HG03095 (cell line): ENCODE results near the gene USP54.

Experiments
- ATAC-seq: cut with Tn5 transposase; IDR thresholded peaks from one replicate; pipeline ENCODE4 v1.9.1; 2021; ENCODE audit warnings: moderate library complexity; ENCODE audit not compliant: unreplicated experiment

The USP54 gene

DNA sequence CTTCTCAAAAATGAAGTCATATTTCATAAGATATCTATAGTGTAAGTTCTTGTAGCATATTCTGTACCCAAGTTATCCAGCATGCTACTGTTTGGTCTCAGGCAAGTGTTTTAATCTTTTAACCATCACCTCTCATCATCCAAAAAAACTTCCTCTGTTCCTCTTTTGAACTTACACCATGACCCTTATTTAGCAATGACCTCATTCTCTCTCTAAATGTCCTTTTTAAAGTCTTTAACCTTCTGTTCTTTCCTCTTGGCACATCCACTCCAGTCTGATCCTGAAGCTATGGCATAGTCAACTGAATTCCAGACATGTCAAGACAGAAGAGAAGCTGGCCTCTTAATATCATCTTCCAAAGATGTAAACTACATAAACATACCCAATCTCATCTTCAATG, 121.6 kb downstream of the USP54 start:
- no peak for ATAC-seq

DNA sequence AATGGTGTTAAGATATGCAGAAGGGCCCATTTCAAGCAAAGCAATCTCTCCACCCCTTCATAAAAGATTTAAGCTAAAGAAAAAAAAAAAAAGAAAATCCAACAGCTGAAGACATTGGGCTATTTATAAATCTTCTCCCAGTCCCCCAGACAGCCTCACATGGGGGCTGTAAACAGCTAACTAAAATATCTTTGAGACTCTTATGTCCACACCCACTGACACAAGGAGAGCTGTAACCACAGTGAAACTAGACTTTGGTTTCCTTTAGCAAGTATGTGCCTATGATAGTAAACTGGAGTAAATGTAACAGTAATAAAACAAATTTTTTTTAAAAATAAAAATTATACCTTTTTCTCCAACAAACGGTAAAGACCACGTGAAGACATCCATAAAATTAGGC, 123.9 kb downstream of the USP54 start:
- no peak for ATAC-seq

DNA sequence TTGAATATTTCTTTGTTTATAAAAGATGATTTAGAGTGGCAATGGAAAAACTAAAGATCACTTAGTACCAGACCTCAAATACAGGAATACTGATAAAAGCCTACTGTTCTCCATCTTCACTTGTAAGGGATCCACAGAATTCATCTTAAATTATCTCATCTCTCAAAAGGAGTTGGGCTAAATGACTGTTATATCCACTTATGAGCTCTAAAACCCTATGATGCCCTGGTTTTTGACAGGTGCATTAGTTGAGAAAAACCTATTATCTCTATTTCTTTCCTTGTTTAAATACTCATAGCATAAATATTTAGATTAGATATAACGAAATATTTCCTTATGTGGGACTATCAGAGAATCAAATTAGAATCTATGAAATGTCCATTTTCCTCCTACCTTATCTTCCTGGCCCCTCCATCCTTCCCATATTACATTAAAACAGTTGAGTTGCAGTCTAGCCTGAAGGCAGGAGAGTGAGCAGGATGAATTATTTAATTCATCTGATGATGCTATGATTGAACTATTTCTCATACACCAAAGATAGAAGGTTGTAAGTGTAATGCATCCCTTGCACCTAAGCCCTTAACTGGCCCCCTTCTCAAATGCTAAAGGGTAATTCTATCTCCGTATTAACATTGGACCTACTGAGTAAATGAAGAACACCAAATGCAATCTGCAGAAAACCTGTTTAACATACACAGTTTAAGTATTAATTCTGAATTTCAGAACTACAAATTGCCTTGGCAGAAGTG, 125.0 kb downstream of the USP54 start:
- ATAC-seq: no peak

DNA sequence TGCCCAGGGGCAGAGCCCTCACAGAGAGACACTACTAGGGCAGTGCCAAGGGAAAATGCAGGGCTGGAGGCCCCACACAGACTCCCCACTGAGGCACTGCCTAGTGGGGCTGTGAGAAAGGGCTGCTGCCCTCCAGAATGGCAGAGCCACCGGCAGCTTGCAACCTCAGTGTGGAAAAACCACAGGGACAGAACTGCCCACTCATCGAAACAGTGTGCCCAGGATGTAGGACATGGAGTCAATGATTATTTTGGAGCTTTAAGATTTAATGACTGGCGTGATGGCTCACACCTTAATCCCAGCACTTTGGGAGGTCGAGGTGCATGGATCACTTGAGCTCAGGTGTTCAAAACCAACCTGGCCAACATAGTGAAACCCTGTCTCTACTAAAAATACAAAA, 130.2 kb downstream of the USP54 start:
- no peak for ATAC-seq

DNA sequence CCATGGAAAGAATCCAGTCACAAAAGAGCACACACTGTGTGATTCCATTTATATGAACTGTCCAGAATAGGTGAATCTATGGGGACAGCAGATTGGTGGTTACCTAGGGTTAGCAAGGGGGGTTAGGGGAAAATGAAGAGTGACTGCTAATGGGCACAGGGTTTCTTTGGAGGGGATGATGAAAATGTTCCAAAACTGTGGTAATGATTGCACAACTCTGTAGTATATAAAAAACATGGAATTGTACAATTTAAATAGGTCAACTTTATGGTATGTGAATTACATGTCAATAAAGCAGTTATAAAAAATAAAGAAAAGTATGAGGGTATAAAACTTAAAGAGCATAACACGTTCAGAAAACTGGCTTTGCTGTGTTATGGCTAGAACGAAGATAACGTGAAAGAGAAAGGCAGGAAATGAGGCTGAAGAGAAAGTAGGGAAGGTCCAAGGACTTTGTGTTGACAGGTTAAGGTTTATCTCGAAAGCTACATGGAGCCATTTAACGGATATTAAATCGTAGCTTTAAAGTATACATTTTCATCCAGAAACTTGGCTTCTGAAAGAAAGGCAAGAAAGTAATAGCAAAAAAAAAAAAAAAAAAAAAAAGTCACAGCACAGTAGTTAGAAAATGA, 131.3 kb downstream of the USP54 start:
- no peak for ATAC-seq

DNA sequence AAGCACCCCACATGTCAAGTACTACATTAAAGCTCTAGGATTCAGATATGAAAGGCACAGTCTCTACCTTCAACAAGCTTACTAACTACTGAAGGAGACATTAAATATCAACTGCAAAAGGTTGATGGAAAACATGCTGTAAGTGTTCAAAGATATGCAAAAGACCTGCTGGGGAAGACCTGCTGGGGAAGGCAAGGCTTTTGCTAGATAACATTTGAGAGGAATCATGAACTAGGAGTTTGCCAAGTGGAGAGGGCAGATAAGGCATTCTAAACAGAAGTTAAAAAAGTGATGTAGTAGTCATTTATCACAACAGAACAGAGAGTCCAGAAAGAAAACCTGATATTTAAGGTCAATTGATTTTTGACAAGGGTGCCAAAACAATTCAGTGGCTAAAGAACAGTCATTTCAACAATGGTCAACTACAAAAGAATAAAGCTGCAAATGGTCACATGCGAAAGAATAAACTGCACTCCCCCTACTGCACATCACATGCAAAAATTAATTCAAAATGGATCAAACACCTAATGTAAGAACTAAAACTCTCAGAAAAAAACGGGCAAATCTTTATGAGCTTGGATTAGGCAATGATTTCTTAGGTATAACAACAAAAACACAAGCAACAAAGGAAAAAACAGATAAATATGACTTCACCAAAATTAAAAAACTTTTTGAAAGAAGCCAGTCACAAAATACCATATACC, 134.8 kb downstream of the USP54 start:
- no peak for ATAC-seq

DNA sequence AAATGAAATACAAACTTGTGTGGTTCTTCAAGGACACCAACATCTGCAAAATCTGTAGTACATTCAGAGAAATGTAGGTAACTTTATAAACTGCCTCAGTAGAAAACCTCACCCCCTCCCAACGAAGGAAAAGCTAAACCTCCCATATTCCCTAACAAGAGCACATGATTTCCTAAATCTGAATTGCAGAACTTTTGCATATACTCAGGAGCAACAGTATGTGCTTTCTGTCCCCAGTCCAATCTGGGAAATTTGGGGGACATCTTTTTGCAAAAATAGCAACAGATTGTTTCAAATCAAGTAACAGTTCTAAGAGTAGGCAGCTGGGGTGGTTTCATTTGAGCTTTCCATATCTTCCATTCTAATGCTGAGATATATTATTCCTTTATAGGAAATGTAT, 142.0 kb downstream of the USP54 start:
- no peak for ATAC-seq

DNA sequence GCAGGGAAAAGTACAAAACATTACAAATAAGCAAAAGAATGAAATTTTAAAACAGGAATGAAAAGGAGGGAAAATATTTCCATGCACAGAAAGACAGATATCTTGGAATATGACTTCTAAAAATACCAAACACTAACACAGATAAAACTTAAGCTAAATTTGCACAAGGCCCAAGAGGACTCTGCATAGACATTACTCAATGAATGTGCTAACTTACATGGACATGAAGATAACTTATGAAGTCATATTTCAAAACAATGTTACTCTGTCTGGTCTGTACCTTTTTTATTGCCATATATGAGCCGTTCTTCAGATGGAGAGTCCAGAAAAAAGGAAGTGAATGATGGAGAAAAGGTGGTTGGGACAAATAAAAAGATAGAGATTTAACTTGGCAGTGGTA, 142.8 kb downstream of the USP54 start:
- ATAC-seq: no peak
